Measurements from ENCODE around the gene CCDC116.

The CCDC116 gene

GRCh38 chr22:21659864-21660525 is 27.4 kb downstream of the CCDC116 start:
- no peak overlapping the region for H3K4me3 ChIP-seq (ENCODE audit: low read depth, low read length)
- DNase-seq (ENCODE audit: low read depth): no peak
- TF ChIP-seq, protein P1, sequence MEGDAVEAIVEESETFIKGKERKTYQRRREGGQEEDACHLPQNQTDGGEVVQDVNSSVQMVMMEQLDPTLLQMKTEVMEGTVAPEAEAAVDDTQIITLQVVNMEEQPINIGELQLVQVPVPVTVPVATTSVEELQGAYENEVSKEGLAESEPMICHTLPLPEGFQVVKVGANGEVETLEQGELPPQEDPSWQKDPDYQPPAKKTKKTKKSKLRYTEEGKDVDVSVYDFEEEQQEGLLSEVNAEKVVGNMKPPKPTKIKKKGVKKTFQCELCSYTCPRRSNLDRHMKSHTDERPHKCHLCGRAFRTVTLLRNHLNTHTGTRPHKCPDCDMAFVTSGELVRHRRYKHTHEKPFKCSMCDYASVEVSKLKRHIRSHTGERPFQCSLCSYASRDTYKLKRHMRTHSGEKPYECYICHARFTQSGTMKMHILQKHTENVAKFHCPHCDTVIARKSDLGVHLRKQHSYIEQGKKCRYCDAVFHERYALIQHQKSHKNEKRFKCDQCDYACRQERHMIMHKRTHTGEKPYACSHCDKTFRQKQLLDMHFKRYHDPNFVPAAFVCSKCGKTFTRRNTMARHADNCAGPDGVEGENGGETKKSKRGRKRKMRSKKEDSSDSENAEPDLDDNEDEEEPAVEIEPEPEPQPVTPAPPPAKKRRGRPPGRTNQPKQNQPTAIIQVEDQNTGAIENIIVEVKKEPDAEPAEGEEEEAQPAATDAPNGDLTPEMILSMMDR (IDR thresholded peaks at IDR 0.05; ENCODE audit: insufficient read depth, low read depth, low read length, missing control alignments): no peak

DNA sequence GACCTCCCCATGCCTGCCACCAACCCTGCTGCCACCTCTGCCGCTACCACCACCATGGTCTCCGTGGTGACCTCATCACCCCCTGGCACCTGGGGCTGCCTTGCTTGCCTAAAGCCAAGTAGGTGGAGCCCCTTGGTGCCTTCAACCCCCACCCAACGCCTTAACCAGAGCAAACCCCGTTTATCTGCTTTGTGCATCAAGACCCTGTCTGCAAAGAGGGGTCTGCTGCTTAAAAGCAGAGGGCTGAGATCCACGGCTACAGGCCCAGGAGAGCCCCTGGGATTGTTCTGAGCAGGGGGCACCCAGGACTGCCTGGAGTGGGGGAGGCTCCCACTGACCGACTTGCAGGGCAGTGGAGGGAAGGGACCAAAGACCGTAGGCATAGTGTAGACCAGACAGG is 28.3 kb downstream of the CCDC116 start:
- H3K4me3 ChIP-seq (ENCODE audit: low read depth, low read length): no peak overlapping the region
- DNase-seq (ENCODE audit: low read depth): no peak
- TF ChIP-seq, protein P1 (IDR thresholded peaks at IDR 0.05; ENCODE audit: insufficient read depth, low read depth, low read length, missing control alignments): no peak

DNA sequence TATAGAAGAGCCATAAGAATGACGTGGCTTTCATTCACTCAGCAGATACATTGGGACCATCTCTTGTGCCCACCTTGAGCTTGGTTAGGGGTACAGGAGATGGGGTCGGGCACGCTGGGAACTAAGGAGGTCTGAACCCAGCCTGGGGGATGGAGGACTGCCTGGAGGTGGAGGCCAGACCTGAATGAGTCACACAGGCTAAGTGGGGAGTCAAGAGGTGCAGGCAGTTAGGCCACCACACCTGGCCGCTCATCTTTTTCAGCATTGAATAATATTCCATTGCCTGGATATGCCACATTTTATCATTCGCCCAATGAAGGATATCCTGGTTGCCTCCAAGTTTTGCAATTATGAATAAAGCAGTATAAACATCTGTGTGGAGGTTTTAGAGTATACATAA is 29.4 kb downstream of the CCDC116 start:
- no peak for DNase-seq (ENCODE audit: low read depth)
- TF ChIP-seq, protein P1 (IDR thresholded peaks at IDR 0.05; ENCODE audit: insufficient read depth, low read depth, low read length, missing control alignments): no peak
- H3K4me3 ChIP-seq (ENCODE audit: low read depth, low read length): no peak overlapping the region

- TF ChIP-seq, protein P1 (IDR thresholded peaks at IDR 0.05; ENCODE audit: insufficient read depth, low read depth, low read length, missing control alignments): no peak
- DNase-seq (ENCODE audit: low read depth): no peak
- no peak overlapping the region for H3K4me3 ChIP-seq (ENCODE audit: low read depth, low read length)
These were observed 31.2 kb downstream of the CCDC116 start for GRCh38 chr22:21663738-21664137.

- no peak for DNase-seq (ENCODE audit: low read depth)
- TF ChIP-seq, protein P1 (IDR thresholded peaks at IDR 0.05; ENCODE audit: insufficient read depth, low read depth, low read length, missing control alignments): no peak
- H3K4me3 ChIP-seq (ENCODE audit: low read depth, low read length): peak overlapping the region; percentile 73
These were observed 32.7 kb downstream of the CCDC116 start for GRCh38 chr22:21665047-21665851.

DNA sequence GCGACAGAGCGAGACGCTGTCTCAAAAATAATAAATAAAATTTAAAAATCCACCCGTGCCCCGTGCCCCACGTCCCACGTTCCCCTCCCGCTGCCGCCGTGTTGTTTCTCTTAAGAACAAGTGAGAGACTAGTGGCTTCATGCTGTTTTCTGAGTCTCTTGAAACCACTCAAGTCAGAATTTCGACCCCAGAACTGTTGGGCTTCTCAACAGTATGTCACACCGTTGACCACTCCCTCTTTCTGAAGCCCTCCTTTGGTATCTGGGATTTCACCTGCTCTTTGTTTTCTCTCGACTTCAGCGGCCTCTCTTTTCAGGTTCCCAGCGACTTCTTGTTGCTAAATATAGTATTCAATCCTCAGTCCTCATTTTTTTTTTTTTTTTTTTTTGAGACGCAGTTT is 34.2 kb downstream of the CCDC116 start:
- peak overlapping the region; percentile 73 for H3K4me3 ChIP-seq (ENCODE audit: low read depth, low read length)
- TF ChIP-seq, protein P1 (IDR thresholded peaks at IDR 0.05; ENCODE audit: insufficient read depth, low read depth, low read length, missing control alignments): no peak
- DNase-seq (ENCODE audit: low read depth): no peak
